ENCODE data around the gene SPATA45. TPM values are rescaled to one million over a fixed set of nuclear protein-coding genes. Genes with fewer than 3 reads are reported as not detected.

The SPATA45 gene
- total and polyA plus RNA-seq, 4 donors = not detected

- DNase-seq (peak; percentile 97 to 98 (median 97)), ATAC-seq (ENCODE audit: insufficient read depth, low FRiP score) (peak; percentile 99)
- TF ChIP-seq CTCF (IDR thresholded peaks at IDR 0.05; ENCODE audit: control extremely low read depth, extremely low read depth) = no peak
- H3K27me3 ChIP-seq (ENCODE audit: control insufficient read depth in 3 of 3, insufficient read depth in 3 of 3, low read length in 2 of 3) = no peaks in the 10 kb centered on the region
- H3K9ac ChIP-seq (ENCODE audit: insufficient read depth in 1 of 2, low read length in 2 of 2) = peak within 1 kb of the TSS; percentile 42 to 91
- WGBS, 2 donors = 0% methylated on average over 46 of the region's 46 CpGs
- peak within 1 kb of the TSS; percentile 97 for H3K4me3 ChIP-seq
- no peaks in the 10 kb centered on the region for H3K9me3 ChIP-seq (ENCODE audit: control insufficient read depth in 4 of 4, insufficient read depth in 3 of 4, low read length in 3 of 4)
- peaks cover 0 to 4% (median 2%) of the 10 kb centered on the region in 4 donors for H3K36me3 ChIP-seq (ENCODE audit: control insufficient read depth in 4 of 4, insufficient read depth in 4 of 4, low read length in 4 of 4)
- H3K4me1 ChIP-seq (ENCODE audit: control insufficient read depth in 5 of 5, insufficient read depth in 5 of 5, low read length in 5 of 5) = peaks cover 0 to 9% (median 1%) of the 10 kb centered on the region in 5 donors
- peak within 1 kb of the TSS; percentile 89 to 95 for H3K27ac ChIP-seq (ENCODE audit: low read depth in 1 of 2, low read length in 1 of 2)
These were observed 55.6 kb downstream of the SPATA45 start, which contains the start of the genes NSL1 and TATDN3 for GRCh38 chr1:212791676-212792395. Gene NSL1, minus strand, starts transcription at chr1:212791777. Its CDS starts 14 bp downstream, at chr1:212791763. Gene TATDN3, plus strand, starts transcription at chr1:212791894. Its CDS starts 28 bp downstream, at chr1:212791922.

GRCh38 chr1:212791261-212791675 lies 56.2 kb downstream of the SPATA45 start:
- Histone ChIP-seq H3K9me3 (ENCODE audit: control insufficient read depth in 4 of 4, insufficient read depth in 3 of 4, low read length in 3 of 4) (no peaks in the 10 kb centered on the region), H3K36me3 (ENCODE audit: control insufficient read depth in 4 of 4, insufficient read depth in 4 of 4, low read length in 4 of 4) (peaks cover 0 to 6% (median under 1%) of the 10 kb centered on the region in 4 donors), H3K4me1 (ENCODE audit: control insufficient read depth in 5 of 5, insufficient read depth in 5 of 5, low read length in 5 of 5) (peaks cover 0 to 9% (median 1%) of the 10 kb centered on the region in 5 donors), H3K4me3 (peak overlapping the region; percentile 97), H3K9ac (ENCODE audit: insufficient read depth in 1 of 2, low read length in 2 of 2) (peak overlapping the region; percentile 42 to 89), H3K27me3 (ENCODE audit: control insufficient read depth in 3 of 3, insufficient read depth in 3 of 3, low read length in 2 of 3) (no peaks in the 10 kb centered on the region), H3K27ac (ENCODE audit: low read depth in 1 of 2, low read length in 1 of 2) (peak overlapping the region; percentile 89 to 95)
- no peak for TF ChIP-seq CTCF (IDR thresholded peaks at IDR 0.05; ENCODE audit: control extremely low read depth, extremely low read depth)
- ATAC-seq (ENCODE audit: insufficient read depth, low FRiP score) = peak; percentile 56
- no peak for DNase-seq
- 0 to 1% methylated on average over 22 of the region's 22 CpGs for WGBS, 2 donors

- no peak for TF ChIP-seq CTCF (IDR thresholded peaks at IDR 0.05; ENCODE audit: control extremely low read depth, extremely low read depth)
- H3K27ac ChIP-seq (ENCODE audit: low read depth in 1 of 2, low read length in 1 of 2) = no peak overlapping the region
- ATAC-seq (ENCODE audit: insufficient read depth, low FRiP score) = no peak
- no peaks in the 10 kb centered on the region for H3K9me3 ChIP-seq (ENCODE audit: control insufficient read depth in 4 of 4, insufficient read depth in 3 of 4, low read length in 3 of 4)
- peaks cover 3 to 24% (median 12%) of the 10 kb centered on the region in 4 donors for H3K36me3 ChIP-seq (ENCODE audit: control insufficient read depth in 4 of 4, insufficient read depth in 4 of 4, low read length in 4 of 4)
- no peak for DNase-seq
- peaks cover 0 to 5% (median under 1%) of the 10 kb centered on the region in 5 donors for H3K4me1 ChIP-seq (ENCODE audit: control insufficient read depth in 5 of 5, insufficient read depth in 5 of 5, low read length in 5 of 5)
- no peaks in the 10 kb centered on the region for H3K27me3 ChIP-seq (ENCODE audit: control insufficient read depth in 3 of 3, insufficient read depth in 3 of 3, low read length in 2 of 3)
- no peak overlapping the region for H3K4me3 ChIP-seq
- H3K9ac ChIP-seq (ENCODE audit: insufficient read depth in 1 of 2, low read length in 2 of 2) = no peak overlapping the region
- WGBS, 2 donors = 97 to 98% methylated on average over 1 of the region's 1 CpG
These were observed 61.6 kb downstream of the SPATA45 start for GRCh38 chr1:212785871-212786270.

Data from lung (tissue), 12 donors.